ENCODE results near the gene KCNQ1OT1.

GRCh38 chr11:2587132-2587930 is 112.5 kb downstream of the KCNQ1OT1 start:
- no peak for TF ChIP-seq CTCF (tag by site-specific recombination; IDR thresholded peaks at IDR 0.05)
- no peak for TF ChIP-seq ZNF768 (tag by site-specific recombination; IDR thresholded peaks at IDR 0.05)

All from HEK293 (cell line).